Neural cell (in vitro differentiated cells): ENCODE results near the gene EXTL1. TPM values are rescaled to one million over a fixed set of nuclear protein-coding genes. Genes with fewer than 3 reads are reported as not detected.

Experiments used
- H2AFZ ChIP-seq: fragments of 200-600, 300-800 bp; sonication (generic), shearing (Covaris generic); 2 replicates; pipeline ENCODE4 v1.6.0; 2014; ENCODE audit warnings: low read depth, mild to moderate bottlenecking, antibody characterized with exemption, low read length, moderate library complexity
- H3F3A ChIP-seq: fragments of 200-600 bp; shearing (Covaris generic); 2 replicates; pipeline ENCODE4 v1.6.1; 2016; ENCODE audit warnings: mild to moderate bottlenecking, moderate library complexity, mixed read lengths, antibody characterized with exemption, low read length; ENCODE audit not compliant: insufficient read depth, poor library complexity, severe bottlenecking
- H3K27ac ChIP-seq: fragments of 200-600, 300-800 bp; sonication (generic), shearing (Covaris generic); 2 replicates; pipeline ENCODE4 v1.5.1; 2014; ENCODE audit warnings: mild to moderate bottlenecking, low read length, moderate library complexity
- H3K27me3 ChIP-seq: fragments of 300-800, 200-600 bp; sonication (generic), shearing (Covaris generic); 2 replicates; pipeline ENCODE4 v1.6.0; 2014; ENCODE audit warnings: mild to moderate bottlenecking, low read depth, low read length, moderate library complexity; ENCODE audit not compliant: insufficient read depth
- H3K36me3 ChIP-seq: fragments of 300-800, 200-600 bp; sonication (generic), shearing (Covaris generic); 2 replicates; pipeline ENCODE4 v1.5.1; 2014; ENCODE audit warnings: mild to moderate bottlenecking, antibody characterized with exemption, low read length, moderate library complexity; ENCODE audit not compliant: insufficient read depth
- H3K4me2 ChIP-seq: fragments of 300-800, 200-600 bp; sonication (generic), shearing (Covaris generic); 2 replicates; pipeline ENCODE4 v1.6.0; 2014; ENCODE audit warnings: mild to moderate bottlenecking, low read length
- H3K4me3 ChIP-seq: fragments of 300-800, 200-600 bp; sonication (generic), shearing (Covaris generic); 2 replicates; pipeline ENCODE4 v1.5.1; 2014; ENCODE audit warnings: mild to moderate bottlenecking, low read length, moderate library complexity
- H3K79me2 ChIP-seq: fragments of 200-600 bp; shearing (Covaris generic); replicated peaks from 2 replicates; pipeline ENCODE4 v1.6.0; 2014; ENCODE audit warnings: mild to moderate bottlenecking, low read length, moderate library complexity; ENCODE audit not compliant: insufficient read depth
- H3K9ac ChIP-seq: fragments of 300-800, 200-600 bp; sonication (generic), shearing (Covaris generic); 2 replicates; pipeline ENCODE4 v1.6.1; 2016; ENCODE audit warnings: mild to moderate bottlenecking, low read length, mixed read lengths
- H3K9me2 ChIP-seq: fragments of 200-600 bp; shearing (Covaris generic); 2 replicates; pipeline ENCODE4 v1.6.1; 2016; ENCODE audit warnings: mild to moderate bottlenecking, low read length, mixed read lengths; ENCODE audit not compliant: insufficient read depth
- H3K9me3 ChIP-seq: fragments of 200-600, 300-800 bp; sonication (generic), shearing (Covaris generic); 2 replicates; pipeline ENCODE4 v1.6.1; 2016; ENCODE audit warnings: mild to moderate bottlenecking, mixed run types, low read length, moderate library complexity, mixed read lengths
- H4K20me1 ChIP-seq: fragments of 200-600 bp; shearing (Covaris generic); 2 replicates; pipeline ENCODE4 v1.6.1; 2016; ENCODE audit warnings: mild to moderate bottlenecking, mixed run types; ENCODE audit not compliant: insufficient read depth
- CTCF ChIP-seq: fragments of 450-650 bp; IDR thresholded peaks from 2 replicates; pipeline ENCODE4 v1.5.1; 2014; ENCODE audit warnings: antibody characterized with exemption, mild to moderate bottlenecking, moderate library complexity; ENCODE audit not compliant: poor library complexity, severe bottlenecking
- EP300 ChIP-seq: fragments of 450-650 bp; conservative IDR thresholded peaks from 2 replicates; pipeline ENCODE4 v1.6.1; 2014; ENCODE audit warnings: antibody characterized with exemption, mild to moderate bottlenecking, moderate library complexity; ENCODE audit not compliant: poor library complexity, severe bottlenecking
- EZH2 ChIP-seq: fragments of 200-600, 300-800 bp; shearing (Covaris generic), sonication (generic); IDR thresholded peaks from 2 replicates; pipeline ENCODE4 v1.6.1; 2014; ENCODE audit warnings: antibody characterized with exemption, low read length, borderline replicate concordance, mild to moderate bottlenecking; ENCODE audit not compliant: insufficient read depth, poor library complexity, severe bottlenecking
- MXI1 ChIP-seq: fragments of 450-650 bp; conservative IDR thresholded peaks from 2 replicates; pipeline ENCODE4 v1.6.1; 2014; ENCODE audit warnings: antibody characterized with exemption, mild to moderate bottlenecking; ENCODE audit not compliant: poor library complexity, severe bottlenecking
- POLR2AphosphoS5 ChIP-seq: IDR thresholded peaks from 2 replicates; pipeline ENCODE4 v1.6.1; 2012
- RAD21 ChIP-seq: fragments of 450-650 bp; conservative IDR thresholded peaks from 2 replicates; pipeline ENCODE4 v1.6.1; 2014; ENCODE audit warnings: antibody characterized with exemption, mild to moderate bottlenecking, moderate library complexity
- SMC3 ChIP-seq: fragments of 450-650 bp; conservative IDR thresholded peaks from 2 replicates; pipeline ENCODE4 v1.6.1; 2014; ENCODE audit warnings: antibody characterized with exemption, mild to moderate bottlenecking, moderate library complexity; ENCODE audit not compliant: poor library complexity
- TAF1 ChIP-seq: IDR thresholded peaks from 2 replicates; pipeline ENCODE4 v1.6.1; 2012; ENCODE audit warnings: low read depth
- polyA plus RNA-seq: library from polyadenylated mRNA; depleted of rRNA; stranded (reverse); fragments of >200 nt; gene quantifications from 2 replicates; pipeline ENCODE4 v1.2.3, GENCODE V29; 2014
- TF ChIP-seq, protein P1 (sequence below): IDR thresholded peaks from 2 replicates; pipeline ENCODE4 v1.6.1; 2012; ENCODE audit warnings: borderline replicate concordance

EXTL1 gene
- polyA plus RNA-seq, 1 donor from 2014 or later: 2.7 TPM

DNA sequence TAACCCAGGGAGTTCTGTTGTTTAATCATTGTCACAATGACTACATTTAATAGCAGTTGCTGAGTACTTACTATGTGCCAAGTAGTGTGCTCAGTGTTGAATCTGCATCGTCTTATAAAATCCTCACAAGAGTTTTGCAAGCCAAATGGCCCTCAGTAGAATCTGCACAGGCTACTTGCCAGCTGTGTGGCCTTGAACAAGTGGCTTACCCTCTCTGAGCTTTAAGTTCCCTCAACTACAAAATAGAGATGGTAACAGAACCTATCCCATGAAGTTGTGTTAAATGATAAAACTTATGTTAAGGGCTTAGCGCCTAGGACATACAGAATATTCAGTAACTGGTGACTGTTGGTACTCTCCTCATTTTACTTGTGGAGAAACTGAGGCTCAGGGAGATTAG, 33.5 kb downstream of the EXTL1 start:
- TF ChIP-seq RAD21 (no peak), POLR2AphosphoS5 (no peak), MXI1 (no peak), SMC3 (no peak)
- no peaks in the 10 kb centered on the region for H3K27me3 ChIP-seq
- H3K9ac ChIP-seq: no peak overlapping the region
- H3K36me3 ChIP-seq: no peaks in the 10 kb centered on the region
- H3K9me2 ChIP-seq: no peaks in the 10 kb centered on the region
- H3K79me2 ChIP-seq: no peaks in the 10 kb centered on the region
- H3K4me2 ChIP-seq: no peak overlapping the region
- H4K20me1 ChIP-seq: no peaks in the 10 kb centered on the region
- H3F3A ChIP-seq: no peaks in the 10 kb centered on the region
- no peak overlapping the region for H3K27ac ChIP-seq
- no peaks in the 10 kb centered on the region for H3K9me3 ChIP-seq
- H2AFZ ChIP-seq: no peak overlapping the region
- H3K4me3 ChIP-seq: no peak overlapping the region

DNA sequence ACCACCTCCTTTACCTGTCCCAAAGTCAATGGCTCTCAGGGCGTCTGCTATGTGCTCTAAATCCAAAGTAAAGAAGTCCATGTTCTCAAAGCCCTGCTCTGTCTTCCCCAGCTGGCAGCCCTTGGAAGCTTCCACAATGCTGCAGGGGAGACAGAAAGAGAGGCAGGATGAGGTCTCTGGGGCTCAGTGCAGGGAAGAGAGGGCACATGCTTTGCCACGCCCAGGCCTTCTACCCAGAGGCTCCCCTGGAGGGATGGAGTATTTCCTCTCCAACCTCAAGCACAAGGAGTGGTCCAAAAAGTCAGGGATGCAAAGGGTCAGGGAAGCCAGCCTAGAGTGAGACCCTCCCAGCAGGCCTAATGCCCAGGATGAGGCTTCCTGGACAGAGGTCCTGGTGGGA, 35.6 kb downstream of the EXTL1 start:
- no peak overlapping the region for H3K27ac ChIP-seq
- no peak overlapping the region for H3K4me3 ChIP-seq
- H3K4me2 ChIP-seq: no peak overlapping the region
- H3K9me3 ChIP-seq: no peaks in the 10 kb centered on the region
- H3F3A ChIP-seq: no peaks in the 10 kb centered on the region
- no peak for TF ChIP-seq MXI1
- no peak for TF ChIP-seq EP300
- TF ChIP-seq POLR2AphosphoS5: no peak
- H3K9me2 ChIP-seq: no peaks in the 10 kb centered on the region
- H3K36me3 ChIP-seq: no peaks in the 10 kb centered on the region
- H3K79me2 ChIP-seq: no peaks in the 10 kb centered on the region
- H3K9ac ChIP-seq: no peak overlapping the region
- no peaks in the 10 kb centered on the region for H4K20me1 ChIP-seq
- no peaks in the 10 kb centered on the region for H3K27me3 ChIP-seq
- no peak overlapping the region for H2AFZ ChIP-seq

- TF ChIP-seq RAD21 (no peak), POLR2AphosphoS5 (no peak), EP300 (no peak), SMC3 (no peak), CTCF (no peak), EZH2 (no peak), TAF1 (no peak), MXI1 (no peak)
- TF ChIP-seq, protein P1, sequence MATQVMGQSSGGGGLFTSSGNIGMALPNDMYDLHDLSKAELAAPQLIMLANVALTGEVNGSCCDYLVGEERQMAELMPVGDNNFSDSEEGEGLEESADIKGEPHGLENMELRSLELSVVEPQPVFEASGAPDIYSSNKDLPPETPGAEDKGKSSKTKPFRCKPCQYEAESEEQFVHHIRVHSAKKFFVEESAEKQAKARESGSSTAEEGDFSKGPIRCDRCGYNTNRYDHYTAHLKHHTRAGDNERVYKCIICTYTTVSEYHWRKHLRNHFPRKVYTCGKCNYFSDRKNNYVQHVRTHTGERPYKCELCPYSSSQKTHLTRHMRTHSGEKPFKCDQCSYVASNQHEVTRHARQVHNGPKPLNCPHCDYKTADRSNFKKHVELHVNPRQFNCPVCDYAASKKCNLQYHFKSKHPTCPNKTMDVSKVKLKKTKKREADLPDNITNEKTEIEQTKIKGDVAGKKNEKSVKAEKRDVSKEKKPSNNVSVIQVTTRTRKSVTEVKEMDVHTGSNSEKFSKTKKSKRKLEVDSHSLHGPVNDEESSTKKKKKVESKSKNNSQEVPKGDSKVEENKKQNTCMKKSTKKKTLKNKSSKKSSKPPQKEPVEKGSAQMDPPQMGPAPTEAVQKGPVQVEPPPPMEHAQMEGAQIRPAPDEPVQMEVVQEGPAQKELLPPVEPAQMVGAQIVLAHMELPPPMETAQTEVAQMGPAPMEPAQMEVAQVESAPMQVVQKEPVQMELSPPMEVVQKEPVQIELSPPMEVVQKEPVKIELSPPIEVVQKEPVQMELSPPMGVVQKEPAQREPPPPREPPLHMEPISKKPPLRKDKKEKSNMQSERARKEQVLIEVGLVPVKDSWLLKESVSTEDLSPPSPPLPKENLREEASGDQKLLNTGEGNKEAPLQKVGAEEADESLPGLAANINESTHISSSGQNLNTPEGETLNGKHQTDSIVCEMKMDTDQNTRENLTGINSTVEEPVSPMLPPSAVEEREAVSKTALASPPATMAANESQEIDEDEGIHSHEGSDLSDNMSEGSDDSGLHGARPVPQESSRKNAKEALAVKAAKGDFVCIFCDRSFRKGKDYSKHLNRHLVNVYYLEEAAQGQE: no peak
- Histone ChIP-seq H3K4me3 (no peak overlapping the region), H3K4me2 (no peak overlapping the region), H2AFZ (no peak overlapping the region), H3K9ac (no peak overlapping the region), H3K27me3 (no peaks in the 10 kb centered on the region), H3K9me3 (no peaks in the 10 kb centered on the region), H3K79me2 (no peaks in the 10 kb centered on the region), H3K36me3 (no peaks in the 10 kb centered on the region), H3F3A (no peaks in the 10 kb centered on the region), H3K27ac (no peak overlapping the region), H3K9me2 (no peaks in the 10 kb centered on the region), H4K20me1 (no peaks in the 10 kb centered on the region)
These were observed 36.5 kb downstream of the EXTL1 start for GRCh38 chr1:26058052-26058595.
